GM18873 (cell line): ENCODE data around the gene DPY30.
"Not testable (repeated sequence)": the region's sequence is repeated elsewhere in the genome, so short reads cannot be mapped to it uniquely, and the experiment has no call there.

Experiments
- ATAC-seq: cut with Tn5 transposase; IDR thresholded peaks from one replicate; pipeline ENCODE4 v1.9.1; 2021; ENCODE audit warnings: mild to moderate bottlenecking, moderate library complexity, moderate number of reproducible peaks; ENCODE audit not compliant: unreplicated experiment, low FRiP score

DPY30 gene

DNA sequence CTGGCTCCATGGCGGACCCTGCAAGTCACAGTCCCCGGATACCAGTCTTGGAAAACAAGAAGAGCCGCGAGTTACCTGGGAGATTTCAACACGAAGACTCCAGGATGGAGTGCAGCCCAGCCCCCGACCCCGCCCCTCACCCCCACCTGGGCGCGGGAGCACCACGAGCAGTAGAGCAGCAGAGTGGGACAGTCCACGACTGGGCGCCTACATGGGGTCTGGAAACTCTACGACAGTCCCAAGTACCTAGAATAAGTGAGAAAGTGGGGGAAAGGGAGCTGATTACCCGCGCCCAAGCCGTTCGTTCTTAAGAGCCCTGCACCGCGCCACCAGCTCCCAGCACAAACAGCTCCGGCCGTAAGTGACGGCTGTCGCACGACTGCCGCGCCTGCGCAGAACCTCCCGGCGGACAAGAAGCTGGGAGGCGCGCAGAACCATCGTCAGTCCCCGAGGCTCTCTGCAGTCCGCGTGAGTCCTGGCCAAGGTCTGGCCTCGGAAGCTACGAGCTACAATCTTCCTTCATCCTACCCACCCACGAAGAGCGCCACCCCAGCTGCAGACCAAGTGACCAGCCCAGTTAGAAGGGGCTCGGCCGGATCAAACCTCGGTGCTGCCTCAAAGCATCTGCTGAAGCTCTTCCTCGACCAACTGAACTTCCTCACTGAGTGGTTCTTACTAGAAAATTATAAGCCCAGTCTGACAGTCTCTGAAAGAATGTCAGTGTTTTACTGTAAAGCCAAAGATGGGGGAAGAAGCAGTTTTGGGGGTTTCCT, at the start of gene DPY30:
DPY30 (minus strand) TSS at position 359 of the 773 bp plus-strand sequence; CDS start at position 10, 349 bp downstream.
- ATAC-seq = peak; percentile 75

DNA sequence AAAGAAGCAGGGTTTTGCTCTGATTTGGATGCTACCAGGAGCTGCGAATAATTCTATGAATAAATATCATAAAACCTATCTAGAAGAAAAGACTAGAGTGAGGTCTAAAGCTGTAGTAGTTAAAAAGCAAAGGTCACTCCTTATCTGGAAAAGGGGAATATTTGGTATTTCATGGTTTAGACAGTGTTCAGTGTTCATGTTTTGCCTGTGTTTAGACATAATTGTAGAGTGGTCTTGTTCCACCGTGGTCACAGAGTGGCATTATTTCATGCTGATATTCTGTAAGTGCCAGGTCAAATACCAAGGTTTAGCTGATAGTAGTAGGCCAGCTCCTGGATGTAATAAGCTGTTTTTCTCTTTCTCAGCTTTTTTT, 34.5 kb upstream of the DPY30 start:
- ATAC-seq = no peak

DNA sequence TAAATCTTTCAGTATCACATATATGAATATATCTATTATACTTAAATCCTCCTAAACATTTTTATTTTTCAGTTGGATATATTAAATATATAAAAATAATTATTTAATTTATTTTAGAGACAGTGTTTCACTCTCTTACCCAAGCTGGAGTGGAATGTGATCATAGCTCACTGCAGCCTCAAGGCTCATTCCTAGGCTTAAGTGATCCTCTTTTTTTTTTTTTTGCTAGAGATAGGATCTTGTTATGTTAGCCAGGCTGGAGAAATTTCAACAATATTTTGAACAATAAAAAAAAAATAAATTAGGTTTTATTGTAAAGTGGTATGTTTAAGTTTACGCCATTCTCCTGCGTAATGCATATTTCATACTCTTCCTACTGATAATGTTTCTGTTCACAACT, 27.9 kb upstream of the DPY30 start:
- no peak for ATAC-seq

DNA sequence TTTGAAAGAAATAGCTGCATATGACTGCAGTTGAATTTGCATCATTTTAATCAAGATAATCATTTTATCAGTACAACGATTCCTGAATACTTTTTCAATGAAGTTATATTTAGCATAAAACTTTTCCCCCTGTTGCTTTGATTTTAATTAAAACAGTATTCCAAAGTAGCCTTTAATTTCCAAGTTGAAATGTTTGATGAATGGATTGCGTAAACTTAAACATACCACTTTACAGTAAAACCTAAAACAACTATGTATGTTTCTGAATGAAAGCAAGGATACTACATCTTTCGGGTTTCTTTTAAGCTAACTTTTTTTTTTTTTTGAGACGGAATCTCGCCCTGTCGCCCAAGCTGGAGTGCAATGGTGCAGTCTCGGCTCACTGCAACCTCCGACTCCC, 25.1 kb upstream of the DPY30 start:
- no peak for ATAC-seq

DNA sequence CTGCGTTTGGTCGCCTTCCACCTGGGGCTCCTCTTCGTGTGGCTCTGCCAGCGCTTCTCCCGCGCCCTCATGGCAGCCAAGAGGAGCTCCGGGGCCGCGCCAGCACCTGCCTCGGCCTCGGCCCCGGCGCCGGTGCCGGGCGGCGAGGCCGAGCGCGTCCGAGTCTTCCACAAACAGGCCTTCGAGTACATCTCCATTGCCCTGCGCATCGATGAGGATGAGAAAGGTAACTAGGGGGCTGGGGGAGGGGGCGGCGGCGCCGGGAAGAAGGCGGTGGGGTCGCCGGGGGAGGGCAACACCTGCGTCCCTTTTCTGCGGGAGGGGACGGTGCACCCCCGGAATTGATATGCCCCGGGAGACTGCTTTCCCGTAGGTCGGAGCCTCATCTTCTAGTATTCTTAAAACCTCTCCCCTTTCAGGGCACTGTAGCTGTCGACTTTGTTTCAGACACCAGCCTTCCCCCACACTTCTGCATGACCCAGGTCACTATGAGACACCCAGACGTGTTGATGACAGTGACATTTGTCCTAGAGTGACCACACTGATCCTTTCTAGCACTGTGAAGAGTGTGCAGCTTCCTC, 24.5 kb upstream of the DPY30 start:
- ATAC-seq = peak; percentile 6

DNA sequence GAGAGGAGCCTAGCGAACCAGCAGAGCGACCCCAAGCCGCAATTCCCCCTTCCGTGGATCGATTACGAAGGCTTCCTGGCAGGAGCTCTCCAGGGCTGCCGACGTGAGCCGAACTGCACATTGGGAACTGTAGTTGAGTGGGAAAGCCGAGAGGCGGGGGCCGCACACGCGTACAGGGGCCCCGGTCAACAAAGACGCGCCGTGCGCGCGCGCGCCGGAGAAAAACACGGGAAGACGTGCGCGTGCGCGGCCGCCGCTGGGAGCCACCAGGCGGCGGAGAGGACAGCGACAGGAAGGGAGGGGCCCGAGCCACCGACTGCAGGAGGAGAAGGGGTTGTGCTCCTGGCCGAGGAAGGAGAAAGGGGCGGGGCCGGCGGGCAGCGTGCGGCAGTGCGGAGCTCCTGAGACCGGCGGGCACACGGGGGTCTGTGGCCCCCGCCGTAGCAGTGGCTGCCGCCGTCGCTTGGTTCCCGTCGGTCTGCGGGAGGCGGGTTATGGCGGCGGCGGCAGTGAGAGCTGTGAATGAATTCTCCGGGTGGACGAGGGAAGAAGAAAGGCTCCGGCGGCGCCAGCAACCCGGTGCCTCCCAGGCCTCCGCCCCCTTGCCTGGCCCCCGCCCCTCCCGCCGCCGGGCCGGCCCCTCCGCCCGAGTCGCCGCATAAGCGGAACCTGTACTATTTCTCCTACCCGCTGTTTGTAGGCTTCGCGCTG, 23.9 kb upstream of the DPY30 start, which contains the start of gene SPAST:
SPAST (plus strand) TSS at position 247 of the 711 bp plus-strand sequence; CDS start at position 523, 276 bp downstream.
- ATAC-seq = peak; percentile 93

DNA sequence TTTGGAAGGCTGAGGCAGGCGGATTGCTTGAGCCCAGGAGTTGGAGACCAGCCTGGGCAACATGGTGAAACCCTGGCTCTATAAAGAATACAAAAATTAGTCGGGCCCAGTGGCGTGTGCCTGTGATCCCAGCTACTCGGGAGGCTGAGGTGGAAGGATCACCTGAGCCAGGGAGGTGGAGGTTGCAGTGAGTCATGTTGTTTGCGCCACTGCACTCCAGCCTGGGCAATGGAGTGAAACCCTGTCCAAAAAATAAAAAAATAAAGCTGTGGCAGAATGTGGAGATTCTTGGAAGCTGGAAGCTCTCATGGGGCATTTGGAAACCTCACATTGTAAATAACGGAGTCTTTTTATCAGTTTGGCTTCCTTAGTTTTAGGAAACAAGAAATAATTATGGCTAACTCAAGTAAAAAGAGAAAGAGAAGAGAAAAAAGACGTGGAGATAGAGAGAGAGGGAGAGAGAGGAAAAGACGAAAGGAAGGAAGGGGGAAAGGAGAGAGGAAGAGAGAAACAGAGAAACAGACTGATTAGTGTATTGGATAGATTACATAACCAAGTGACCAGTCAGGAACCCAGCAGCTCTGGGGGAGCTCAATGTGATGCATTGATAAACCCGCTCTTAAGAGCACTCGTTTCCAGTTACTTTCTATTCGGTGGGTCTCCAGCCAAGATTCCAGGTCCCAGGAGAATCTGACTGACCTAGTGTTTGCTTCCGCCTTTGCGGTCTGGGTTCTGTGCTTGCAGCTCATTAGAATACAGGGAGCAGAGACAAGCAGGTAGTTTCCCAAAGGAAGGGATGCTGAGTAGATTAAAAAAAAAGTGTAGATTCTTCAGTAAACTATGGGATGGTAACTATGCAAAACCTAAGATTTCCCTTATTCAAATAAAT, 22.6 kb upstream of the DPY30 start:
- no peak for ATAC-seq

DNA sequence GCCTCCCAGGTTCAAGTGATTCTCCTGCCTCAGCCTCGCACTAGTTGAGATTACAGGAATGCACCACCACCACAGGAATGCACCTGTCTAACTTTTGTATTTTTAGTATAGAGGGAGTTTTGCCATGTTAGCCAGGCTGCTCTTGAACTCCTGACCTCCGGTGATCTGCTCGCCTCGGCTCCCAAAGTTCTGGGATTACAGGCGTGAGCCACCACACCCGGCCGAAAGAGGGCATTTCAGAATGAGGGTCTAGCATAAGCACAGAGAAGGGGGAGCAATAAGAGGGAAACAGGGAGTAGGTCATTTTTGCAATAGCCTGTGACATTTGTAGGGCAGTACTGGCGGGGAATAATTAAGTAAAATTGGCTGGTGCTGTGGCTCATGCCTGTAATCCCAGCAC, 21.8 kb upstream of the DPY30 start:
- no peak for ATAC-seq

DNA sequence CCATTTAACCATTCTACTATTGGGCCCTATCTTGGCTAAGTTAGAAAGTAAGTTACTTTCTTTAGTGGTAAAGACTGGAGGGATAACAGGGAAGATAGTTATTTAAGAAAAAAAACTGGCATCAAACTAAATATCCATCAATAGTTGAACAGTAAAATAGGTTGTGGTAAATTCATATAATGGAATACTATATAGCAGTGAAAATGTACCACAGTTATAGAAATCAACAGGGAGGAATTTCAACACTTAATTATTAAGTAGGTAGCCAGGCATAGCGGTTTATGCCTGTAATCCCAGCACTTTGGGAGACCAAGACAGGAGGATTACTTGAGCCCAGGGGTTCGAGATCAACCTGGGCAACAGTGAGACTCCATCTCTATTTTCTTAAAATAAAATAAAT, 20.7 kb upstream of the DPY30 start:
- ATAC-seq = no peak

DNA sequence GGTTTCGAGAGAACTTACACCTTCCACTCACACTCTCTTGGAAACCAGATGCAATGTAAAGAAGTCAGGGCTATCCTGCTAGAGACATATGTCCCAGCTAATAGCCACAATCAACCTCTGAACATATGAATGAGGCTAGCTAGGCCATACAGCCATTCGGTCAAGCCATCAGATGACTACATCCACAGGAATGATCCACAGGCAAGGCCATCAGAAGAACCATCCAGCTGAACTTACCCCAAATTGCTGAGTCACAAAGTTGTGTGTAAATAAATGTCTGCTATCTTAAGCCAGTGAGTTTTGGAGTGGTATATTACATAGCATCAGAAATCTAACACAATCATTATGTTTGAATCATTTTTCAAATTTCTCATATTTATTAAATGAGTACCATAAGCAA, 18.5 kb upstream of the DPY30 start:
- no peak for ATAC-seq

DNA sequence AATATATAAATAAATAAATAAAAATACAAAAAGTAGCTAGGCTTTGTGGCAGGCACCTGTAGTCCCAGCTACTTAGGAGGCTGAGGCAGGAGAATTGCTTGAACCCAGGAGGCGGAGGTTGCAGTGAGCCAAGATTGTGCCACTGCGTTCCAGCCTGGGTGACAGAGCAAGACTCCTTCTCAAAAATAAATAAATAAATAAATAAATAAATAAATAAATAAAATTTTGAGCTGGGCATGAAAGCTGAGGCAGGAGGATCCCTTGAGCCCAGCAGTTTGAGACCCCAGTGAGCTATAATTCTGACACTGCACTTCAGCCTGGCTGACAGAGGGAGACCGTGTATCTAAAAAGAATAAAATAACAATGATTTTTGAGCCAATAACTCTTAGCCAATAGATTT, 15.0 kb upstream of the DPY30 start:
- not testable (repeated sequence) for ATAC-seq

DNA sequence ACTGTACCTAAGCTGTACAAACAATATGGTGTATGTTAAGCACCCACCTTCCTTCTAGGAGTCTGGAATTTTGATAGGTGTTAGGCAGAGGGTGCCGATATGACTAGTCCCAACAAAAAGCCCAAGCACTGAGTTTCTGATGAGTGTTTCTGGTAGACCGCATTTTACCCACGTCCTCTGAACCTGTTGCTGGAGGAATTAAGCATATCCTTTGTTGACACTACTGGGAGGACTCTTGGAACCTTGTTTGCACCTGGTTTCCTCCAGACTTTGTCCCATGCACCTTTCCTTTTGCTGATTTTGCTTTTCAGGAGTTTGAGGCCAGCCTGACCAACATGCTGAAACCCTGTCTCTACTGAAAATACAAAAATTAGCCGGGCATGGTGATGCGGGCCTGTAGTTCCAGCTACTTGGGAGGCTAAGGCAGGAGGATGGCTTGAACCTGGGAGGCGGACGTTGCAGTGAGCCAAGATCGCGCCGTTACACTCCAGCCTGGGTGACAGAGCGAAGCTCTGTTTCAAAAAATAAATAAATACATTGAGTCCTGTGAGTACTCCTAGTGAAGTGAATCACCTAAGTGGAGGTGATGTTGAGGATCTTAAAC, 12.3 kb upstream of the DPY30 start:
- no peak for ATAC-seq

DNA sequence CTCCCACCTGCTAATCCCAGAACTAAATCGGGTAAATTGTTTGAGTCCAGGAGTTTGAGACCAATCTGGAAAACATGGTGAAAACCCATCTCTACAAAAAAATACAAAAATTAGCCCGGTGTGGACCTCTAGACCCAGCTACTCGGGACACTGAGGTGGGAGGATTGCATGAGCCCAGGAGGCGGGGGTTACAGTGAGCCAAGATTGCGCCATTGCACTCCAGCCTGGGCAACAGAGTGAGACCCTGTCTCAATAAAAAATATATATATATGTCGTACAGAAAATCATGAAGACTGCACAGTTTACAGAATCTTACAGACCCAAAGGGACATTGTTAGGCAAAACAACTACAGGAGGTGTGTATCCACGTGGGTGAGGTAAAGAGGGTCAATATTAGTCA, 4.0 kb upstream of the DPY30 start:
- ATAC-seq = no peak

DNA sequence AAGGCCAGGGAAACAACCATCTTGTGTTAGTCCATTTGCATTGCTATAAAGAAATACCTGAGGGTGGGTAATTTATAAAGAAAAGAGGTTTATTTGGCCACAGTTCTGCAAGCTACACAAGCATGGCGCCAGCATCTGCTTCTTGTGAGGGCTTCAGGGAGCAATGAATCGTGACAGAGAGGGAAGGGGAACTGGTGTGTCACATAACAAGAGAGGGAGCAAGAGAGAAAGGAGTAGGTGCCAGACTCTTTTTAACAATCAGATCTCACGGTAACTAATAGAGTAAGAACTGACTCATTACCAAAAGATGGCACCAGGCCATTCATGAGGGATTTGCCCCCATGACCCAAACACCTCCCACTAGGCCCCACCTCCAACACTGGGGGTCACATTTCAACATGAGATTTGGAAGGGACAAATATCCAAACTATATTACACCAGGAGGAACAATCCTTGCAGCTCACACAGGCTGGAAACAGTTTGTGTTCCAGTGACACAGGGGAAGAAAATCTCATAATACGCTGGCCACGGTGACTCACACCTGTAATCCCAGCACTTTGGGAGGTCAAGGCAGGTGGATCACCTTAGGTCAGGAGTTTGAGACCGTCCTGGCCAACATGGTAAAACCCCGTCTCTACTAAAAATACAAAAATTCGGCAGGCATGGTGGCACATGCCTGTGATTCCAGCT, 5.3 kb downstream of the DPY30 start:
- not testable (repeated sequence) for ATAC-seq

DNA sequence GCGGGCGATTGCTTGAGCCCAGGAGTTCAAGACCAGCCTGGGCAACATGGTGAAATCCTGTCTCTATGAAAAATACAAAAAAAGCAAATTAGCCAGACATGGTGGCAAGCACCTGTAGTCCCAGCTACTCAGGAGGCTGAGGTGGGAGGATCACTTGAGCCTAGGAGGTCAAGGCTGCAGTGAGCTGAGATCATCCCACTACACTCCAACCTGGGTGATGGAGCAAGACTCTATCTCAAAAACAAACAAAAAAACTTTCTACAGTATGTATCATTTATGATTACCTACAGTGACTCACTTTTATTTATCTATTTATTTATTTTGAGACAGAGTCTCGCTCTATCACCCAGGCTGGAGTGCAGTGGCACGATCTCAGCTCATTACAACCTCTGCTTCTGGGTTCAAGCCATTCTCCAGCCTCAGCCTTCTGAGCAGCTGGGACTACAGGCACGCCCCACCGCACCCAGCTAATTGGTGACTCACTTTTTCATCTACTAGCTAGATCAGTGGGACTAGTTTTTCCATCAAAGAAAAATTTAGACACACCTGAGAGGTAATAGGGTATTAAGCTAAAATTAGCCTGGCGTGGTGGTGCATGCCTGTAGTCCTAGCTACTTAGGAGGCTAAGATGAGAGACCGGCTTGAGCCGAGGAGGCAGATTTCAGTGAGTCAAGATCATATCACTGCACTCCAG, 20.7 kb downstream of the DPY30 start:
- ATAC-seq = not testable (repeated sequence)

DNA sequence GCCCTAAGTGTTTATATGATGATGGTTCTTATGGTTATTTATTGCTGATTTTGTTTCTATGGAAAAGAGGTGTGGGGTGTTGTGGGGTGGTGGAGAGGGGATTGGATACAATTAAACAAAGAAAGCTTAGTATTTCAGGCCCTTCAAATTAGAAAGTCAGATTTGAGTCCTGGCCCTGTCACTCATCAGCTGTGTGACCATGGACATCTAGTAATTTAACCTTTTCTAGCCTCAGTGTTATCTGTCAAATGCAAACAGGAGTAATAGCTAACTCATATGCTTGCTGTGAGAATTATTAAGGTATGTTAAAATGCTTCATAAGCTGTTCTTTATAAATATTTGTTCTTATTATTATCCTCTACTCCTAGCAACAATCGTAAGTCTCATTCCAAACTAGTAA, 26.7 kb downstream of the DPY30 start:
- ATAC-seq = no peak

DNA sequence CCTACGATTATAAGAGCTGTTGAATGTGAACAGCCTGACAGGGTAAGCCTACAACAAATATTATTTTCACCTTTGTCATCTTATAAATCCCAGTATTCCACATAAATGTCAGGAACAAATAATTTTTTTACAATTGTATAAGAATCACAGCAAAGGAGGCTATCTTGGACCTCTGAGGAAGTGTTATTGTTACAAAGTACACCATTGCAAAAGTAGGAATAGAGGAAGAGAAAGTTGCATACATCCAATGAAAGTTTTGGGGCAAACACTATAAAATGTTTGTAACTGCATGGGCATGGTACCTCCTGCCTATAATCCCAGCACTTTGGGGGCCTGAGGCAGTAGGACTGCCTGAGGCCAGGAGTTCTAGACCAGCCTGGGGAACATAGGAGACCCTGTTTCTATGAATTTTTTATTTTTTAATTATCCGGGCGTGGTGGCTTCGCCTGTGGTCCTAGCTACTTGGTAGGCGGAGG, 28.1 kb downstream of the DPY30 start:
- ATAC-seq = no peak

DNA sequence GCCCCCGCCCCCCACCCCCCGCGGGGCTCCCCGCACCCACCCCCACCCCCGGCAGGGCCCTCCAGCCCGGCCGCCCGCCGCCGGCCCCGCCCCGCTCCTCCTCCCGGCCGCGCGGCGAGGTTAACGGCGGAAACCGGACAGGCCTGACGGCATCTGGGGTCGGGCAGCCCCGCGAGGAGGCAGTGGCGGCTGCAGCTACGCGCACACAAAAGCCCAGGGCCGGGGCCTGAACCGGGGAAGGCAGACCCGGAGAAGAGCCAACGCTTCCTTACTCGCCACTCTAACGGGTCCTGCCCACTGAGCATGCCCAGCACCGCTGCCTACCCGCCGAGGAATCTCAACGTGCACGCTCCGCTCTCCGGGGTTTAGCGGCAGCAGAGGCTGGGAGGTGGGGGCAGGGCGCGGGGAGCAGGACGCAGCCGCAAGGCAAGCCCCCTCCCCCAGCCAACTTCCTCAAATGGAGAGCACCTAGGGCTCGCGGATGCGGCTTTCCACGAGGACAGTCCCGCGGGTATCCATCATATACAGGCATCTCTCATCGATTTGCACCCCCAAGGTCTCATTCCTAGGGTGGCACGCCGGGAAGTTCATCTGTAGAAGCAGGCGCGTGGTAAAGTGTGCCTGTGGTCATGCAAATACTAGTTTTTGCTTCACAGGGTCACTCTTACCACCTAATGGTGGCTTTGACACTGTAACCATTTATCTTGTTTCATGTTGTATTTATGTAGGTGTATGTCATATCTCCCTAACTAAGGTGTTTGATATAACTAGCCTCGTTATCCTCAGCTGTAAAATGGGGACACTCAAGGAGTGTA, 28.7 kb downstream of the DPY30 start, which contains the start of gene MEMO1:
MEMO1 (minus strand) TSS at position 339 of the 815 bp plus-strand sequence. CDS start 761 bp downstream, outside the sequence.
- ATAC-seq = peak; percentile 70
